ENCODE measurements around the gene C20orf202.

GRCh38 chr20:1185316-1185741 lies 17.9 kb upstream of the C20orf202 start:
- no peak for TF ChIP-seq CTCF (IDR thresholded peaks at IDR 0.05)
- TF ChIP-seq POLR2A (IDR thresholded peaks at IDR 0.05) = no peak
